Stimulated activated naive CD4-positive, alpha-beta T cell (primary cell): ENCODE measurements around the gene COL5A1.

Experiments
- DNase-seq, 6 experiments: peaks; one replicate each; lab custom pipeline; 2025; lab: John Stamatoyannopoulos, UW

The COL5A1 gene

DNA sequence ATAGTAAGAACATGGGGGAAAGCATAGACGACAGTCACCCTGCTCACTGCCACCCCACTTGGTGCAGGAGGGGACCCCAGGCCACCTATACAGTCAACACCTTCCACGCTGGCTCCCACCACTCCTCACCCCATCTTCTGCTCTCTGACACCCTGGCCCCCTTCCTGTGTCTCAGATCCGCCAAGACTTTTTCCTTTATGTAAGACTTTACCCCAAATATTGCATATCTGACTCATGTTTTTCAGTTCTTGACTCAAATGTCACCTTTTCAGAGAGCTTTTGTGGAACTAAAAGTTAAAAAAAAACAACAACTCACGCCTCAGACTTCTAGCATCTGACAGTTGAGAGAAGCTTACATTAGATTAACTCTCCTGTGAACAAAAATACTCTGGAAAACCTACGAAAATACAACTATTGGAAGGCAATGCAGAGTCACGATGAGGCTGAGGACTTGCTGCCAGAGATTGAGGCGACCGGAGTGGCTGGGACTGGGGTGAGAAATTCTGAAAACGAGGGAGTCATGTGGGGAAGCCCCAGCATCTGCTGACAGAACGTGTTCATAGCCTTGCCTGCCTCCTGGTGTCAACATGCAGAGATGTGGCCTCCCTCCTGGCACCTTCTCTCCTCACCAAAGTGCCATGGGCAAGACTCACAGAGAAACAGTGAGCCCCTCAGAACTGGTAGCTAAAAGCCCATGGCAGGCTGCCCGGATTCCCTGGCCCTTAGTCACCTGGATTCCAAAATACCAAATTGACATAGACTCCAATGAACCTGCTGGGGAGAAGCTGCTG, 216.6 kb downstream of the COL5A1 start:
- DNase-seq = no peak

DNA sequence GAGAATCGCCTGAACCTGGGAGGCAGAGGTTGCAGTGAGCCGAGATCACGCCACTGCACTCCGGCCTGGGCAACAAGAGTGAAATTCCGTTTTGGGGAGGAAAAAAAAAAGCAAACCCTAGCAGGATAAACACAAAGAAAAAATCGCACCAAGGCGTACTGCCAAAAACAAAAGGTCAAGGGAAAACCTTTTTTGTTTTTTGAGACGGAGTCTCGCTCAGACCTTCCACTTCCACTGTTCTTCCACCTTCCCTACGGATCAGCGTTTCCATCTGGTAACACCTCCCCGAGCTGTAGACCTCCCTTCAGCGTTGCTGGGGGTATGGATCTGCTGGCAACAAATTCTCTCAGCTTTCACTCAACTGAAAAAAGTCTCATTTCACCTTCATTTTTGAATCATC, 218.9 kb downstream of the COL5A1 start:
- DNase-seq = no peak

DNA sequence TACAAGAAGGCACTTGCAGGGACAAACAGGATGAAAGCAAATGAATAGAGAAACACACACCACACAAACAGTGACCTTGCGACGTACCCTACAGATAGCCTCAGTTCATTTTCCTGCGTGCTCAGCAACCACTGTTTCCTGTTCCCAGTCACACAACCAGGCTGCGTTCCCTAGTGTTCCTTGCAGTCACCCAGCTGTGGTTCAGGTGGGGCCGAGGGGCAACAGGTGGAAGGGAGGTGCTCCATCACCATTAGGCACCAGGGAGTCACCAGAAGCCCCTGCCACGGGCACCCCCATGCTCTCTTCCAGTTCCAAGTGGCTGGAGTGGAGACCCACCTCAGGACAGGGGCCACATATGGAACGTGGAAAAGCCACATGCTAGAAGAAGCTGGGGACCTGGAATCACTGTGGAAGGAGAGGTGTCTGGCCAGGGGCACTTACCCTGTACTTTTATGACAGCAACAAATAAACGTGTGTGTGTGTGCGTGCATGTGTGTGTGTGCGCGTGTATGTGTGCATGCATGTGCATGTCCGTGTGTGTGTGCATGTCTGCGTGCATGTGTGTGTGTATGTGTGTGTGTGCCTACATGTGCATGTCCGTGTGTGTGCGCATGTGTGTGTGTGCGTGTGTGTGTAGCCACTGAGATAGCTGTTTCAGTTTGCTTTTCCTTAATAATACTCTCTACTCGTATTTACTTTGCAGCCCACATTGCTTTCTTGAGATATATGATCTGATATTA, 220.2 kb downstream of the COL5A1 start:
- DNase-seq = no peak

DNA sequence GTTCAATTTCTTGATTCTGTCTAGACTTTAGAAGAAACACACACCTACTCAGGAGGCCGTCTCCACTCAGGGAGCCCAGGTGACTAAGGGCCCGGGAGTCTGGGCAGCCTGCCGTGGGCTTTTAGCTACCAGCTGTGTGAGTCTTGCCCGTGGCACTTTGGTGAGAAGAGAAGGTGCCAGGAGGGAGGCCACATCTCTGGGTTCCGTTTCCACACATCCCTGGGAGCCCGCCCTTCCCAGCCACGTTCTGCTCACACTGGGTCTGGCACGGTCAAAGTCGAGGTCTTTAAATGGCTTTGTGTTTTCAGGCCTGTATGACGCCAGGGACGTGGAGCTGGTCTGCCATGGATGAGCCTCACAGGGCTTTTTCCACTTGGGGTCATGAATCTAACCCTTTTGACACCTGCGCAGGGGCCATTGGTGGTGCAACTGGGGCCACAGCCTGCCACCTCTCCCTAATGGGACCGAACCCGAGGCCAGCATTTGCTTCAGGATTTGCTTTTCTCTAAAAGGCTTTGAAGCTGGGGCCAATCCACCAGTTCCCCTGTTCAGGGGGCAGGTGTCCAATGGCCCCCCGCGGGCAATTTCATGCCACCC, 221.8 kb downstream of the COL5A1 start:
- no peak for DNase-seq

DNA sequence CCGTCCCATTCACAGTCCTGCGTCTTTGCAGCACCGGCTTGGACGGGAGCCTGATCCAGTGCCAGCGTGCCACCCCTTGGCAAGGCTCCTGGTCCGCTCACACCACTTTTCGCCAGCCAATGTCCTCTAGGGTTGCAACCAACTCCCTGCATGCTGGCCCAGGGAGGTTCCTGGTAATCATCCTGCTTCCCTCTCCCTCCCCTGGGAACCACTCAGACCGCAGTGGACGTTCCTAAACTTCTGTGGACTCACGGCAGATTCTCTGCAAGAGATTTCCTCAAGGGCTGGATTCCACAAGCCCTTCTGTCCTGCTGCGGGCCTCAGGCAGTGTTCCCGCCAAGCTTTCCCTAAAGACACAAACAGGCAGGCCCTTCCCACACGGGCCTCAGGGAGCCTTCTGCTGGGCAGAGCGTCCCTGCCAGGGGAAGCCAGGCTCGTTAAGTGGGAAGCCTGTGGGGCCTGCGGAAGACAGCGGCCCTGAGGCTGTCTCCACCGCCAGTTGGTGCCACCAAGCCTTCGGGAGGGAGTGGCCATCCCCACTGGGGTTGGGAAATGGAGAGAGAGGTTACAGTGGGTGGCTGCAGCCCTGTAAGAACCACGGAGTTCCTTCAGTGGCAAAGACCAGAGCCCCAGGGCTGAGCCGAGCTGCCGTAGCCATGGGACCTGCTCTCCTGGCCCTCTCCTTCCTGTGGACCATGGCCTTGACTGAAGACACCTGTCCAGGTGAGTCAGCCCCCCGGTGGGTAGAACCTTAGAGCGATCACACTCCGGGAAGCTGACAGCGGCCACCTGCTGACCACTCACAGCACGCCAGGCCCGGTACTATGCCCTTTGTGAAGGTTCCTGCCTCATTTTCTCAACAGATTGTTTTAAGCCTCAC, 222.6 kb downstream of the COL5A1 start:
- no peak for DNase-seq

DNA sequence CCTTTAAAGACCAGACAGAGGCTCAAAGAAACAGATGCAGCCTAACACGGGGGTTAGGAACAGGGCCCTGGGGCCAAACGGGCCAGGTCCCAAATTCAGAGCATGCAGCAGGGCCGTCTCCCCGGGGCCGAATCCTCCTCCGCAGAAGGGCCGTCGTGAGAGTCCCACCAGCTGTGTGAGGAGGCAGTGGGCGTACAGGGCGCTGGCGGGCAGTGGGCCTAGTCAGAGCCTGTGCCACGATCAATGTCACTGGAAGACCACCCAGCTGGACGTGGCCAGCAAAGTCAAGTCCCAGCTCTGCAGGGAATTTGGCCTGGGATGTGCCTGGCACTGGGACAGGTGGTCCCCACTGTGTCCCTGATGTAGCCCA, 223.2 kb downstream of the COL5A1 start:
- no peak for DNase-seq

DNA sequence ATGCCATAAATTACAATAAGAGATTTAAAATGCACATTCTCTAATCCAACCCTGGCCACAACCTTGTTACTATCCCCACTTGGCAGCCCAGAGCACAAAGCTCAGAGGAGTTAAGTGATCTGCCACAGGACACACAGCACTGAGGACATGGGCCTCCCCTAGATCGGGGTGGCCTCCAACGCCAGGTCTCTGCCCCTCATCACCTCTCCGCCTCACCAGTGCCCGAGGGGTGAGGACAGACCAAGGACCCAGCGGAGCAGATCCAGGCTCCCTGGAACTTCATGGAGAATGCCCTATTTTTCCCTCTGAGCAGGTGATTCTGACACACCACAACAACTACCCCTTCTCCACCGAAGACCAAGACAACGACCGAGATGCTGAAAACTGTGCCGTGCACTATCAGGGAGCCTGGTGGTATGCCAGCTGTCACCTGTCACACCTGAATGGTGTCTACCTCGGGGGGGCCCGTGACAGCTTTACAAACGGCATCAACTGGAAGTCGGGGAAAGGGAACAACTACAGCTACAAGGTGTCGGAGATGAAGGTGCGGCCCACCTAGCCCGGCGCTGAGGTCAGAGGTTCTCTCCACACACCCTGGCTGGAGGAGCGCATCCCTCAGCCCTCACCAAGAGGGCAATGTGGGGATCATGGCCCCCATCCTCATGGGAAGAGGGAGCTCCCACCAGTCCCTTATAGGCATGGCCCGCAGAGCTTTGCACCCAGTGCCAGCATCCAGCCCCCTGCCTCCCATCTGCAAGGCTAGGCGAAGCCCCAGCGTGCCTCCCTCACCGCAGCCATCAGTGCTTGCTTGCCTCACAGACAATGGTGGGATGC, 226.5 kb downstream of the COL5A1 start:
- no peak for DNase-seq

DNA sequence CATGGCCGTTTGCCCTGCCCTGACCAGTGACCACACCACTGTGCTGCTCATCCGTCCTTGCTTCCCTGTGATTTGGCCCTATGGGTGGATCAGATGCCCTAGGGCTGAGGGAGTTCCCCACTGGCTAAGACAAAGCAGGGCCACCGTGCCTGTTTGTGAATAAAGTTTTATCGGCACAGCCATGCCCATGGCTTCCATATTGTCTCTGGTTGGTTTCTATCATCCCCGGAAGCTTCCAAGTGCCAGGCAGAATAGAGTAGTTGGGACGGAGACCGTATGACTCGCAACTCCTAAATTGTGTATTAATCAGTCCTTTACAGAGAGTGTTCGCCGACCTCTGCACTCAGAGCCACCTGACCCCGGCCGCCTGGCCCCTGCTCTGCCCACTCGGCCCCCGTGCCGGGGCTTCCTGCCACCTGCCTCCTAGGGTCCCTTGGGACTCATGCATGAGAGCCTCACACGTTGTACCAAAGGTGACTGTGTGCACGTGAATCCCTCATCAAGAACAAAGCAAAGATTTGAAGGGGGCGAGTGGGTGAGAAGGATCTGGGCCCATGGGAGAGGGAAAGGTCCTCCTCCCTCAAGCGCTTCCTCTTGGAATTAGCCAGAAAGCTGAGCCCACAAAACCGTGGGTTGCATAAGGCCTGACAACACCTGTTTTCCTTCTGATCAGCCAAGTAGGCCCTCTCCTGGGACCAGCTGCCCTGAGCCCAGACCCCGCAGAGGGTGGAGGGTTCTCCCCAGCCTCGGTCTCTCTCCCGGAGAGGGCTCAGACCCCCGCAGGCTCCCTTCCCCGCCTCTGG, 227.3 kb downstream of the COL5A1 start:
- no peak for DNase-seq

DNA sequence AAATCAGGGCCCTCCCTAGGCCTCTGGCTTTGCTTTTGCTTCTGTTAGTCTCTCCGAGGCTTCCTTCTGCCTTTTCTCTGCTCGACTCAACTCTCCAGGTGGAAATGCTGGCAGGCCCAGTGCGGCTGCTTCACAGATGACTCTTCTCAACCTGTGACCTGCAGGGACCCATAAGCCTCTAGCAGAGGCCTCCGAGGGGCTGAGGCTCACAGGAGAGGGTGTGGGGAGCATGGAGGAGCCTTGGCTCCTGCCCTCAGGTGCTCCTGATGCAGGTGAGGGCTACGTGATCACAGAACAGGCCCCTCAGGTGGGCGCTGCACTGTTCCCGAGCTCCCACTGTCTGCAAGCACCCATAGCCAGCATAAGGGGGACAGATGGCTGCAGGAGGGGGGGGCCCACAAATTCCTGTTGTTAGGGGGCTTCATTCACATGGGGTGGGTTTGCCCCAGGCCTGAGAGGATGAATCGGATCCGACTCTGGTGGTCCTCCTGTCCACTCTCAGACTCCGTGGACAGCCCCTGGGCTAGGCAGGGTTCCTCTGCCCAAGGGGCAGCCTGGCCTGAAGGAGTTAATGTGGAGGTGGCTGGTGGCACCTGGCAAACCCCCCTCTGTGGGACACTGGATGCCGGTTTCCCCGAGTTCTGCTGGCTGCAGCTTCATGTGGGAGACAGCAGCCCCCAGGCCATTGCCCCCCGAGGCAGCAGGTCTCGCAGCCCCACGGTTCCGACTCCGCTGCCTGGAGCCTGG, 228.1 kb downstream of the COL5A1 start:
- no peak for DNase-seq

DNA sequence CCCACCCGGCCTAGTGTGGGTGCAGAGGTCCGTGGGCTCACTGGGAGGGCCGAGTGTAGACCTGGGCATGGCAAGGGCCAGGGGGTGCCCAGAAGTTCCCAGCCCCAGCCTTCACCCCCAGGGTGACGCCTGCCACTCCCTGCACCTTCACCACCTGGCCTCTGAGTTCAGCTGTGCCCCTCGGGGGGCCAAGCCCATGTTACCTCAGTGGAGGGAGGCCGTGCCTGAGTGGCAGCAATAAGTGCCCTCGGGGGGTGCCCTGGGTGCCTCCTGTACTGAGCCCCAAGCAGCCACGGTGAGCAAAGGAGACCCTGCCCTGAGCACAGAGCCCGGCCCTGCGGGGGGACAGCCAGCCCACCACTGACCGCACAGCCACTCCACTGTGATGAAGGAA, 228.7 kb downstream of the COL5A1 start:
- no peak for DNase-seq

DNA sequence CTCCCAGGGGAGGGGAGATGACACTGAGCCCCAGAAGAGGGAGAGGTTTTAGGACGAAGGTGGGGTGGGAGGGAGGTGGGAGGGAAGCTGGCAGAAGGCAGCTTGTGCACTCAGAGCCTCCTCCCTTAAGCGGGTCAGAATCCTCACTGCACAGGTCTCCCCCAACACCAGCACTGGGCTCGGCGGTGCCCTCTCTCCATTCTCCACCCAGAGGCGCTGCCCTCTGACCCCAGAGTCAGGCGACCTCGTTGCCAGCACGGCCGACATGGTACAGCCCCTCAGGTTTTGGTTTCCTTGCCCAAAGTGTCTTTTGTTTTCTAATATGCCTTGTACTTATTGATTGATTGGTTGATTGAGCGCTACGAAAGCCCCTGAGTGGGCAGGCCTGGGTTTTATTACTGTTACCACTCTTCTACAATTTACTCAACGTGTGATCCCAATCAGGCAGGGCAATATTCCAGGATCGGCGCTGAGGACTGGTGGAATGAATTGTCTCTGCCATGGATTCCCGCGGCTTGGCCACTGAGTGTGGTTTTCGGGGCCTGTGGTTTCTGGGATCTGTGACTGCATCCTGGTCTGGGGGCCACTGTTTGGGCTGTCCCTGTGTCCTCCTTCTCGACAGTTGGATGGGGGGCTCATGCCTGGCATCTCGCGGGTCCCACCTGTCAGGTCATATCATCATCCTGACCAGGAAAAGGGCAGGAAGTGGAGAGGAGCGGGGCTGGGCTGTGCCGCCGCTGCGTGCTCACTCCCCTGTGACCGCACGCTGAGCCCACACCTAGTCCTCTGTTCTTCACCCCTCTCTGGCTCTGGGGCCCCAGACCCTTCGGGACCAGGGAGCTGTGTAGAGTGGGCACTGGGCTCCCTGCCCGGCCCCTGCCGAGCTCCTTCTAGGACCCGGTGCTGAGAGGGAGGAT, 229.4 kb downstream of the COL5A1 start:
- no peak for DNase-seq

DNA sequence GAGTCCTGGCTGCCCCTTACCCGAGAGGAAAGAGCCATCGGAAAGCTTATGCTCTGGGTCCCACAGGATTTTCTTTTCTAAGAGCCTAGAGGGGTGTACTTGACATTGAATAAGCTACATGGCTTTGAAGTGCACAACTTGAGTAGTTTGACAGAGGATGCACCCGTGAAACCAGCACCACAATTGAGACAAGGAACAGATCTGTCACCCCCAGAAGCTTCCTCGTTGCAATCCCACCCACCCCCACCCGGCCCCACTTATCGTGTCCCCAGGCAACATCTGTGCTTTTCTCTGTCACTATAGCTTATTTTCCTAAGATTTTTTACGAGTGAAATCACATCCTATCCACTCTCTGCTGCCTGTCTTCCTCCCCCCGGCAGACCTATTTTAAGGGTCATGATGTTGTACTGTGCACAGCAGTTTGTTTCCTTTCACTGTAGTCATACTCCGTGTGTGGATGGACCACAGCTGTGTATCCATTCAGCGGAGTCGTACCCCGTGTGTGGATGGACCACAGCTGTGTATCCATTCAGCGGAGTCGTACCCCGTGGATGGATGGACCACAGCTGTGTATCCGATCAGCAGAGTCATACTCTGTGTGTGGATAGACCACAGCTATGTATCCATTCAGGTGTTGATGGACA, 230.2 kb downstream of the COL5A1 start:
- no peak for DNase-seq

DNA sequence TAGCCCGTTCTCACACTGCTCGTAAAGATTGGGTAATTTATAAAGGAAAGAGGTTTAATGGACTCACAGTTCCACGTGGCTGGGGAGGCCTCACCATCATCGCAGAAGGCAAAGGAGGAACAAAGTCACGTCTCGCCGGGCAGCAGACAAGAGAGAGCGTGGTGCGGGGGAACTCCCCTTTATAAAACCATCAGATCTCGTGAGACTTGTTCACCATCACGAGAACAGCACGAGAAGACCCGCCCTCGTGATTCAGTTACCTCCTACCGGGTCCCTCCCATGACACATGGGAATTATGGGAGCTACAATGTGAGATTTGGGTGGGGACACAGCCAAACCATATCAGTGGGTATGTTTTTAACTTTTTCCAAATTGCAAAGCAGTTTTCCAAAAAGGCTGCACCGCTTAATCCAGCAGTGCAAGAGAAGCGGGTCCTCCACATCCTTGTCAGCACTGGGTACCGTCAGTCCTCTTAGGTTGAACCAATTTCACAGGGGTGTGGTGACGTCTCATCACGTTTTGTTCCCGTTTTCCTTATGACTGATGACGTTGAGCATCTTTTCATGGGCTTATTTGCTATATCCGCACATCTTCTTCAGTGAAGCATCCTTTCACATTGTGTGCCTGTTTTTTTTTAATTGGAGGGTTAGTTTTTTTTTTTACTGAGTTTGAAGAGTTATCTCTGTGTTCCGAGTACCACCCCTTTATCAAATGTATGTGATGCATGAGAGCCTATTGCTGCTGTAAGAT, 231.1 kb downstream of the COL5A1 start:
- no peak for DNase-seq

DNA sequence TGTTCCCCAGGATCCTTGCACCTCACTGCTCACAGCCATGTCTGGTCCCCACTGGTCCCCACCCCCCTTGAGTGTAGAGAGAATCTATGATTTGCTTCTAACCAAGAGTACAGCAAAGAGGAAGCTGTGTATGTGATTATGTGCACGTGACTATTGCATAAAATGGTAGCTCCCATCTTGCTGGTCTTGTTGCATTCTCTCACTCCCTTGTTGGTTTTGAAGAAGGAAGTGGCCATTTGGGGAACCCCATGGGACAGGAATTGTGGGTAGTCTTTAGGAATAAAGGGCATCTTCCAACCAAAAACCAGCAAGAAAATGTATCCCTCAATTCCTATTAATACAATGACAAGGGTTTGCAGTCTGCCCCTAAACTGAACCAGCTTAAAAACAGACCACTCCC, 233.8 kb downstream of the COL5A1 start:
- DNase-seq = no peak

DNA sequence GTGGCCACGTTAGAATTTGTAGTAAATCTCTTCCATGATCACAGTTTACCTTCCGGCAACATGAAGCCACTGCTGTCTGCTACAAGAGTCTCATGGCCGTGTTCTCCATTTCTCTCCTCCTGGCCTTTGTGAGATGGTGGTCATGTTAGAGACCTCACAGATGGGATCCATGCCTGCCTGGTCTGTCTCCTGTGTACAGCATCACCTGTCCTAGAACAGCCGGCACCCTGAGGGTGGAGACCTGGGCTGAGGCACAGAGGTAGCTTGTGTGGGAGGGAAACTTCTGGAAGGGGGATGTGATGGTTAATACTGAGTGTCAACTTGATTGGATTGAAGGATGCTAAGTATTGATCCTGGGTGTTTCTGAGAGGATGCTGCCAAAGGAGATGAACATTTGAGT, 235.9 kb downstream of the COL5A1 start:
- no peak for DNase-seq

DNA sequence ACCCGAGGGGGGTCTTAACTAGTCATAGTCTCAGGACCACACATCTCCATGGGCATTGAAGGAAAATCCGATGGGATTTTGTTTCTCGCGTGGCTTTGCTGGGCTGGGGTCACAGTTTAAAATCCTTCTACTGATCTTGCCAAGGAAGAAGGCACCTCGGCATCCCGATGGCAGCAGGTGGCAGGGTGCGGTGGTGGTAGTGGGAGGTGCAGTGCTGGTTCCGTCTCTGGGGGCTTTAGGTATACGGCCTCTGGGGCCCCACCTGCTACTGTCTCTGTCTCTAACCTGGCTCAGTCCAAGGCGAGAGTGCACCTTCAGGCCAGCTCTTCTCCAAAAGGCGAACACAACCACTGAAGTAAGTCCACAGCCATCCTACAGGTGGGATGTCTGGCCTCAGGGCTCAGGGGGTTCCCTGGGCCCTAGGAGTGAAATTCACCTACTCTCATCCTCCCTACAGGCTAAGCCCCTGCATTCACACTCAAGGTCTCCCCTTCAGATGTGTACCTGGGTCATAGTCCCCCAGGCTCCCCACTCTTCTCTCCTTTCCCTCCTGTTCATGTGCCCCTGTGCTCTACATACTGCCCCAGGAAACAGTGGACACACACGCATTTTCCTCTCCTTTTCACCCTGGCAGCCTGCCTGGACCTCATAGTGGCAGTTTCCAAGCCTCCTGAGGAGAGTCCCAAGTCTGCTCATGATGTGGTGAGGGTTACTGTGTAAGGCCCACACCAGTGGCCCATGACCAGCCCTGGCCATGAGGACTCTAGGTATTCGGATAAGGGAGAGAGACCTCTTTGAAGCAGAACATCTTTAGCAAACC, 238.3 kb downstream of the COL5A1 start:
- DNase-seq = no peak
